ENCODE data around the gene URI1.

- TF ChIP-seq REST (IDR thresholded peaks at IDR 0.05; ENCODE audit: insufficient replicate concordance, low read depth) (no peak), CTCF (IDR thresholded peaks at IDR 0.05; ENCODE audit: insufficient read depth, low read length) (no peak), POLR2AphosphoS5 (IDR thresholded peaks at IDR 0.05; ENCODE audit: low read depth) (no peak)
Observed at GRCh38 chr19:30059741-30060457, 117.9 kb downstream of the URI1 start.
